KOPT-K1 (cell line): ENCODE measurements around the gene LARGE2.

Experiments
- H3K27ac ChIP-seq: fragments of 200-600 bp; sonication (generic); 2 replicates; pipeline ENCODE4 v1.5.1; 2016; ENCODE audit warnings: antibody characterized with exemption, mild to moderate bottlenecking, low read depth, low read length; ENCODE audit not compliant: poor library complexity, severe bottlenecking
- H3K36me3 ChIP-seq: fragments of 200-600 bp; sonication (generic); 2 replicates; pipeline ENCODE4 v1.5.1; 2017; ENCODE audit warnings: antibody characterized with exemption, mild to moderate bottlenecking, low read length, moderate library complexity; ENCODE audit not compliant: insufficient read depth
- H3K9me3 ChIP-seq: fragments of 200-600 bp; sonication (generic); 2 replicates; pipeline ENCODE4 v1.5.1; 2017; ENCODE audit warnings: antibody characterized with exemption, low read length, mild to moderate bottlenecking; ENCODE audit not compliant: insufficient read depth, poor library complexity, severe bottlenecking

Gene LARGE2

DNA sequence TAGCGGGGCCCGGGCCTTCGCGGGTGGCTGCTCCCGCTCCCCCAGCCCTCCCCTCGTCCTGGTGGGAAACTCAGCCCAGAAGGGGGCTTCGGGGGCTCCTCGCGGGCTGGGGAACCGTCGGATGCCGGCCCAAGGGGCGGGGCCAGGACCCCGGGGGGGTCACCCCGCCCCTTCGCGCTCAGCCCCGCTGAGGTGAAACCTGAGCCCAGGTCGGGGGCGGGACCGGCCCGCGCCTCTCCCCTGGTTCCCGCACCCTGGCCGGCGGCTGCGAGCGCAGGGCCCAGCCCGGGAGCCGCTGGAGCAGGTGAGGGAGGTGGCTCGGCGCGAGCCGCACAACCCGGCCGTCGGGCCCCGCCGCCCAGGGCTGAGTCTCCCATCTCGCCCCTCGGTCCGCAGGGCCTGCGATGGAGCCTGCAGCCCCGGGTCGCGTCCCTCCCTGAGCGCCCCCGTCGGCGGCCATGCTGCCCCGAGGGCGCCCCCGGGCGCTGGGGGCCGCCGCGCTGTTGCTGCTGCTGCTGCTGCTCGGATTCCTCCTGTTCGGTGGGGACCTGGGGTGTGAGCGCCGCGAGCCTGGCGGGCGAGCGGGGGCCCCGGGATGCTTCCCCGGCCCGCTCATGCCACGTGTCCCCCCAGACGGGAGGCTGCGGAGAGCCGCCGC is at the start of gene LARGE2:
Gene LARGE2 (plus strand): TSS at position 232 of the 658 bp plus-strand sequence. CDS start 227 bp downstream, at position 459.
- no peaks in the 10 kb centered on the region for H3K9me3 ChIP-seq
- no peaks in the 10 kb centered on the region for H3K36me3 ChIP-seq
- no peak within 1 kb of the TSS for H3K27ac ChIP-seq

DNA sequence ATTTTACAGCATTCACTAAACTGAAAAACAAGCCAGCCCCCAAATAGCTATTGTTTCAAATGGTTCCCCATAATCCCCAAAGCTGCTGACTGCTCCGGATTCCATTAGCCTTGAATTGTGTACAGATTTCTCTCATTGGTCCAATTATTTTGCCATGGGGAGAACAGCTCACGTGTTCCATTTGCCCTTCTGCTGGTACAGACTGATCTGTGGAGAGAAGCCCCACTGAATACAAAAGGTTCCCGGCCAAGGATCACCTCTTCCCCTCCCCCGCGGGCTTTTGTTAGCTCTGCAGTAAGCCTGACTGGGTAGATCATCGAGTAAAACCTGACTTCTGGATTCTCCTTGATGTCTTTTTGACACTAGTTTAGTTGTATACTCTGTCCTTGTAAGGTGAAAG is 46.1 kb upstream of the LARGE2 start:
- H3K36me3 ChIP-seq, result peaks cover 87% of the 10 kb centered on the region

DNA sequence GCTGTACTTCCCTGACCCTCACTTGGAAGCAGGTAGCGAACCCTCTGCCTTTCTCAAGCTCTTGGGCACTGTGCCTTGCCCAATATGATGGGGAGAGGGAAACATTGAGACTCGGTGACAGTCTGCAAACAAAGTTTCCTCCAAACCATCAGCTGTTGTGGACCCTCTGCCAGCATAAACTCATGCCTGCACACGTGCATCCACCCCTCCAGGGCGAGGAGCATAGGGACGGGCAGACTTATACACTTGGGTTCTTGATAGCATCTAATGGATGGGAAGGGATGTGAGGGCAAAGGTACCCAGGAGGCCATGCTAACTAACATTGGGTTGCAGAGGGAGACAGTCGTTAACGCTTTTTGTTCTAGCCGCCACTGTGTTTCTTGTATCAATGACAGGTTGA is 45.2 kb upstream of the LARGE2 start:
- H3K9me3 ChIP-seq, result no peaks in the 10 kb centered on the region
- H3K36me3 ChIP-seq, result peaks cover 87% of the 10 kb centered on the region
- no peak overlapping the region for H3K27ac ChIP-seq

More for the DNA sequence above, 46.1 kb upstream of the LARGE2 start:
- Histone ChIP-seq H3K27ac (no peak overlapping the region), H3K9me3 (no peaks in the 10 kb centered on the region)

DNA sequence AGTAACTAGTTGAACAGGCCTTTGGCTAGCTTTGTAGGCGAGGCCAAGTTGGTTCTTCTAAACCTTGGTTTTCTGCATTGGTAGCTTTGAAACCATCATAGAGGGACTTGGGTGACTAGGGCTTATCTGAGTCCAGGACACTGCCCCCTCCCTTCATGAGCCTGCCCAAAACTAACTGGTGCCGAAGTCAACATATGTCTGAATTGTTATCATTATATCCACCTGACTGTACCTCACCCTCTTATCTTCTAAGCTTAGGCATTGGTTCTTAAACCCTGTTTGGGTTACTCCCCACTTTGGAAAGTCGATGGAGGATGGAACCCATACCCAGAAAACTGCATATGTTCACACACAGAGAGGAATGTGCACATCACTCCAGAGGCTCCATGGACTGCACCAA is 44.6 kb upstream of the LARGE2 start:
- Histone ChIP-seq H3K27ac (no peak overlapping the region), H3K9me3 (no peaks in the 10 kb centered on the region), H3K36me3 (peaks cover 85% of the 10 kb centered on the region)

DNA sequence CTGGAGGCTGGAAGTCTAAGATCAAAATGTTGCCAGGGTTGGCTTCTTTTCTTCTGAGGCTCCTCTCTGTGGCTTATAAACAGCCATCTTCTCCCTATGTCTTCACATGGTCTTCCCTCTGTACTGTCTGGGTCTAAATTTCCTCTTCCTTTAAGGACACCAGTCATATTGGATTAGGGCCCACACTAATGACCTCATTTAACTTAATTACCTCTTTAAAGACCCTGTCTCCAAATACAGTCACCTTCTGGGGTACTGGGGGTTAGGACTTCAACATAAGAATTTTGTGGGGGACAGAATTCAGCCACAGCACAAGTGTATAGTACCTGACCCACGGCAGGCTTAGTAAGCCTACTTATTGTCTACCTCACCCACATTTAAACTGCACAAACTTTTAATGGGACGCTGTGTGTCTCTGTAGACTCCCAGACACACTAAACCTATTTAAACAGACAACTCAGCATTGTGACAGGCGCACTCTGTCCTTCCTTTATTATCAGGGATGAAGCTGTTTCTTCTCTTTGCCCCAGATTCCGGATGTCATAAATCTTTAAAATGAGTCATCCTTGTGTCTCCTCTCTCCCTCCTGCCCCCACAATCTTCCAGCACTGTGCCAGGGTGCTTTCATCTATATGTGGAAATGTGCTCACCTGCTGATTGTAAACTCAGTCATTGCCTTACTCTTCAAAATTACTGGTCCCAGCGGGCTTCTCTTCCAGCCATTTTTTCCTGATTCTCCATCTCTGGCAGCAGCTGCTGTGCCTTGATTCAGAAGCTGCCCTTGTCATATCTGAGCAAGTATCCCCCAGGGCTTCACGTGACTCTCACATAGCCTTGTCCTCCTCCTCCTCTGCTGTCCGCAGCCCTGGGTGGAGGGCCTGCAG is 42.4 kb upstream of the LARGE2 start:
- peaks cover 67% of the 10 kb centered on the region for H3K36me3 ChIP-seq
- no peak overlapping the region for H3K27ac ChIP-seq
- H3K9me3 ChIP-seq, result no peaks in the 10 kb centered on the region

DNA sequence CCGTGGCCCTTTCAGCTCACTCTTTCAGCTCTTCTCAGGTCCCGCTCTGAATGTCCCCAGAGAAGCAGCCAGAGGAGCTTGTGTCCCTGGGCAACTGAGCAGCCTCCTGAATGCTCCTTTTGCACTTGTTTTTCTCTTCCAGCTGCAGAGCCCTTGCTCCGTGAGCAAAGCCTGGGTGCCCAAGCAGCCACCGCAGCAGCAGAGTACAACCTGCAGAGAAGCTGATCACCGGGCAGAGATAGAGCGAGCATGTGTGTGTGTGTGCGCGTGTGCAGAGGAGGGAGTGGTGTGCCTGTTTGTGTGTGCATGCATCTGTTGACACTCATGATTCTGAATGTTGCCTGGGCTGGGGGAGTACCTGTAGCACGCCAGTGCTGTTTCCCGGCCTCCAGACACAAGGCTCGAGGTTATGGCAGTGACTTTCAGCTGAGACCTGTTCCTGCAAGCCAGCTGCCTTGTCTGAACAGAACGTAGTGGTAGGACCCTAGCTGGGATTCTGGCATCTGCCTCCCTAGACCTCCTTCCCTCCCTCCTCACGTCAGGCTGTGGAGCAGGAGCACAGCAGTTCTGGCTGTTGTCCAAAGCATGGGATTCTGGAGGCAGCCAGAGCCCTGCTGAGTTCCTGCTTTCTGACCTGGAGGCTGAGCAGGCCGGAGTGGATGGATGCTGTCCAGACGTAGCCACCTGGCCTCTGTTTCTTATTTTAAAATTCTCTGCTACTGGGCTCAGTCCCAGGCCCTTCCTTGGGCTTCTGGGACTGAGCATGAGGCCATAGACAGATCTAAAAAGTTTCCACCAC is 41.5 kb upstream of the LARGE2 start:
- Histone ChIP-seq H3K9me3 (no peaks in the 10 kb centered on the region), H3K27ac (no peak overlapping the region), H3K36me3 (peaks cover 57% of the 10 kb centered on the region)

DNA sequence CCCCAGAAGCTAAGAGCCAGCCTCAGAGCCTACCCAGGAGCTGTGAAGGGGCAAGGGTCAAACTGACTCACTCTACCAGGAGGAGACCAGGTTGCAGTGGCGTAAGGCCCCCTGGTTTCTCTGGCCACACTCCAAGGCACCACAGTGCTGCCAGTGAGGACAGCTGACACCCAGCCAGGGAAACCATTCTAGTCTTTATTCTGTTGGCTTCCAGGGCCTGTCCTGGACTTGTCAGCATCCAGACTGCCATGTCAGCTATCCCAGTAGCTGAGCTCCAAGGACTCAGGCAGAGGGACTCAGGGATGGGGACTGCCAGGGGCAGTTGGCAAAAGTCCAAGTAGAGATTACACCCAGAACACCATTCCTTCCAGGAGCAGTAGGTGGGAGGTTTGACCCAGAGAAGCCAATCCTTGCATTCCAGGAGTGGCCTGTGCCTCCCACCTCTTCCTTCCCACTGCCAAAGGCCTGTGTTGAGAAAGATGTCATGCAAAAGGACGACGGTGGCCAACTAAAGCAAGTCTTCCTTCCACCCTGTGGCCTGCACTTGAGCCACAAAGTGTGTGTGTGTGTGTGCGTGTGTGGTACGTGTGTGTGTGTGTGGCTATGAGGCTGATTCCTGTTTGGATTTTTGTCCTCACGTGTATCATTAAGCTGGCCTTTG is 40.6 kb upstream of the LARGE2 start:
- Histone ChIP-seq H3K27ac (no peak overlapping the region), H3K36me3 (peaks cover 49% of the 10 kb centered on the region), H3K9me3 (no peaks in the 10 kb centered on the region)

DNA sequence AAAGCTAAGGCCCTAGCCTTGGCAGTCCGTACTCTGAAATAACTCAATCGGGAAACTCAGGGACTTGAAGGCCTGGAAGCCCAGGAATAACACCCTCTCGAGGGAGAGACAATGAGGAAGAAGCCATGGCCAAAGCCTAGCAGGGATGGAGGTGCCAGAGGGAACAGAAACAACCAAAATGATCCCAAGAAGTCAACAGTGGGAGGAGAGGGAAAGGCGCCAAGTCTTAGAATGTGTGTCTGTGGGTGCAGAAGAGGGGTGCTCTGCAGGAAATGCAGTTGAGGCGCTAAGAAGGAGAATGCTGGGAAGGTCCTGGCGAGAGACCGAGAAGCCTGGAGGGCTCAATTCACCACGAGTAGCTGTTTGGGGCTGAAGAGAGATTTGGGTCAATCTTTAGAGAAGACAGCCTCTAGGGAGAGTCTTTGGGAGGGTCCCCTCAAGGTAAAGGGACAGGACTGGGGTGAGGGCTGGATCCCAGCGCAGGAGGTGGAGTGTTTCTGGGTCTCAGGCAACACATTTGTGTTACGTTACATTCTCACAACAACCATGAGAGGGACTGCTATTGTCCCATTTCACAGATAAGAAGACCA is 37.8 kb upstream of the LARGE2 start:
- no peak overlapping the region for H3K27ac ChIP-seq
- no peaks in the 10 kb centered on the region for H3K9me3 ChIP-seq
- peaks cover 27% of the 10 kb centered on the region for H3K36me3 ChIP-seq

DNA sequence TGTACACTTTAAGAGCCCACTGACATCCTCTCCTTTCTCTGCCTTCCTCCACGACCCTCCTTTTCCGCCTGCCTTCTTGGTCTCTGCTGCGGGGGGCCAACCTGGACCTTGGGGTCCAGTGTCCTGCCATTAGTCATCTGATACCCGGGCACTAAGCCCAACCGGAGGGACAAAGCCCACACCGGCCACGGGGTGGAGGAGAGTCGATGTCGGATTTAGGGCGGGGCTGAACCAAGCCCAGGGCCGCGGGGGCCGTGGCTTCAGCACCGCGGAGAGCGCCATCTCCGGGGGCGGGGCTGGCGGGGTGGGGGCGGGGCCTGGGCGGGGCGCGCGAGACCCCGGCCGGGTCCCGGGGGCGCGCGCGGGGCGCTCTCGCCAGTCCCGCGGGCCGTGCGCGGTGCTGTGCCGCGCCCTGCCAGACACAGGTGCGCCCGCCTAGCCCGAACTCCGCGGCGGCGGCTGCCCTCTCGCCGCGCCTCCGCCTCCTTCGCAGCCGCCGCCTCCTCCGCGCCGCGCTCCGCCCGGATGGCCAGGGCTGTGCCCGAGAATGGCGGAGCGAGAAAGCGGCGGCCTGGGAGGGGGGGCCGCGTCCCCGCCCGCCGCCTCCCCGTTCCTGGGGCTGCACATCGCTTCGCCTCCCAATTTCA is 37.1 kb upstream of the LARGE2 start, which contains the start of gene MAPK8IP1:
Gene MAPK8IP1 (plus strand): TSS at position 378 of the 647 bp plus-strand sequence. CDS start 170 bp downstream, at position 548.
- no peak within 1 kb of the TSS for H3K27ac ChIP-seq
- H3K9me3 ChIP-seq, result no peaks in the 10 kb centered on the region
- peaks cover 20% of the 10 kb centered on the region for H3K36me3 ChIP-seq

DNA sequence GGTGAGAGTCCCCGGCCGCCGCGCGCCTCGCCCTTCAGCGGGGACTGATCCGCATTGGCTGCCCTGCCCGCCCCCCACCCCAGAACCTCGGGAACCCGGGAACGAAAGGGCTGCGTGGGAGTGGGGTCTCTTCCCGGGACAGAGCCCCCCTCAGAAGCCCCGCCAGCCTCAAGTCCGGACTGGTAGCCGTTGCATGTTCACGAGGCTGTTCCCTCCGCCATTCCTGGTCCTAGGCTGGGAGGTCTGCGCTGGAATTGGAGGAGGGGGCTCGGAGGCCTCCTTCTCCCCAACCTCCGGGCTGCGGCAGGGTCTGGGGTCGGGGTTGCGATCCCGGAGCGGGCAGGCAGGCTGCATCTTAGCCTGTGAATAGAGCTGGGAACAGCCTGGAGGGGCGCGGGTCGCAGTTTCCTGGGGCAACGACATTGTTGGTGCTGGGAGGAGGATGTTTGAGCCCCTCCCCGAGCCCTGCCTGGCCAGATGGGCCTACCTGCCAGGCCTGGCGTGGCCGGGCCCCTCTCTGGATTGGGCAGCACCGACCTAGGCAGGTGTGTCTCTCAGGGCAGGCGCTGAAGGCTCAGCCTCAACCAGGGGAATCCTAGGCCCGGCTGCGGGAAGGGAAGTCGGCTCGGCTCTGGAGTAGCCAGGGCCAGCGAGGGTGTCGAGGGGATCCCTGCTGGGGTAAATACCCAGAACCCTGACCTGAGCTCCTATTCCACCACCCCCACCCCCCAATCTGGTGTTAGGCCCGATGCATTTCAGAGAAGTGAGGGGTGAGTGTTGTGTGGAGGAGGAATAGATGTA is 36.3 kb upstream of the LARGE2 start:
- Histone ChIP-seq H3K9me3 (no peaks in the 10 kb centered on the region), H3K36me3 (peaks cover 13% of the 10 kb centered on the region), H3K27ac (no peak overlapping the region)

DNA sequence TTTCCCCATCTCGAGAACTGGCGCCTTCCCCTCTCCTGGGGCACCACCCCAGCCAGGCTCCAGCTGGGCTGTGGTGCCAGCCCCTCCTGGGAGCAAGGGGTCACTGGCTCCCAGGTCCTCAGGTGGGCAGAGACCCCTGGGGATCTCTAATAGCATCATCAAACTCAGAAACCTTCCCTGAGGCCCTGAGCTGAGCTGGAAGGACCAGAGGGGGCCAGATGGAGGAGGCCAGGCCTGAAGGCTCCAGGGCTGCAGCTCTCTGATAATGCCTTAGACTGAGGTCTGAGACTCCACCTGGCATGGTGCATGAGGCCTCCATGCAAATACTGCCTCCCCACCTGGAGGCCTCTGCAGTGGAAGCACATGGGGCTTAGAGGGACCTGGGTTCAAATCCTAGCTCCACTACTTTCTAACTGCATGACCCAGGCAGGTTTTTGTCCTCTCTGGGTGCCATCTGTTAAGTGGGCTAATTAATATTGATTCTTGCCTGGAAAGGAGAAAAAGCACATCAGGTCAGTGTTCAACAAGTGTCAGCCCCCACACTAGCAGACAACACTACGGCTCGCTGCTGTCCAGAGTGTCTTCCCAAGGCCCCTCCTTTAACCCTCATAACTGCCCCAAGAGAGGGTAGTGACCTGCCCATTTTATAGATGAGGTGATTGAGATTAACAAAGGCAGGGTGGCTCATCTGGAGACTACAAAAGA is 35.5 kb upstream of the LARGE2 start:
- no peak overlapping the region for H3K27ac ChIP-seq

DNA sequence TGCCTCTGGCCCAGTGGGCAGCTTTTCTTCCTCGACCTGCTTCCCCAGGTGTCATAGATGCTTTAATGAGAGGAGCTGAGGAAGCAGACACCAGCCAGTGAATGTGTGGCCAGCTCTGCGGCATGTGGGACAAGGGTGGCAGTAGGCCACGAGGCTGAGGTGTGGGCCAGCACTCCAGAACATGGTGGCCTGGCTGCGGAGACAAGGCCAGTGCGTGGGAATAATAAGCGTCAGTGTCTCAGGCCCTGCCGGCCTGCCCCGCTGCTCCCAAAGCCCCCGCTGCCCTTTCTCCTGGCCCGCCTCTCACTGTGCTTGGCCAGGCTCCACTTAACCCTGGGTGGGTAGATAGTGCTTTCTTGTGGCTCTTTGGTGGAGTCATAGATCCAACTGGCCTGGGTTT is 34.9 kb upstream of the LARGE2 start:
- no peak overlapping the region for H3K27ac ChIP-seq
- H3K36me3 ChIP-seq, result no peaks in the 10 kb centered on the region; the same call in 1 of the 2 replicates

More for the DNA sequence above, 35.5 kb upstream of the LARGE2 start:
- H3K36me3 ChIP-seq, result peaks cover 5% of the 10 kb centered on the region; the same call in 1 of the 2 replicates
- no peaks in the 10 kb centered on the region for H3K9me3 ChIP-seq

DNA sequence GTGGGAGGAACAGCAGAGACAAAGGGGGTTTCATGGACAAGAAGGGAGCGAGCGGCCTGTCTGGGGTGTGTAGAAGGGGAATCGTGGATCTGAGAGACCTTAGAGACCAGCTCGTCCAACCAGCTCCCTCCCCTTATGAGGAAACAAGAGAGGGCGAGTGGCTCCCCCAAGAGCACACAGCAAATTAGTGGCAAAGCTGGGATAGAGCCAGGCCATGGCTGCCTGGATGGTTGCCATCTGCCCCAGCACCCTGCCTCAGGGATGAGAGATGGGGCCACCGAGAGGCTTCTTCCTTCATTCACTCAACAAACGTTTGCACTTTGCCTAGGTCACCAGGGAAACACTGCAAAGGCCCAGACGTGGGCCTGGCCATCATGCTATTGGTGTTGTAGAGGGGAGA is 32.9 kb upstream of the LARGE2 start:
- H3K27ac ChIP-seq, result no peak overlapping the region
- H3K36me3 ChIP-seq, result no peaks in the 10 kb centered on the region
- H3K9me3 ChIP-seq, result no peaks in the 10 kb centered on the region

More for the DNA sequence above, 34.9 kb upstream of the LARGE2 start:
- no peaks in the 10 kb centered on the region for H3K9me3 ChIP-seq
